Iris pigment epithelial cell (primary cell): Measurements from ENCODE around the gene C10orf105.

Experiments
- DNase-seq: peaks from one replicate; pipeline ENCODE4 v3.0.0-alpha.2; 2011; ENCODE audit warnings: low read depth

Gene C10orf105

GRCh38 chr10:71737001-71737833 is 17.6 kb upstream of the C10orf105 start:
- DNase-seq: no peak

DNA sequence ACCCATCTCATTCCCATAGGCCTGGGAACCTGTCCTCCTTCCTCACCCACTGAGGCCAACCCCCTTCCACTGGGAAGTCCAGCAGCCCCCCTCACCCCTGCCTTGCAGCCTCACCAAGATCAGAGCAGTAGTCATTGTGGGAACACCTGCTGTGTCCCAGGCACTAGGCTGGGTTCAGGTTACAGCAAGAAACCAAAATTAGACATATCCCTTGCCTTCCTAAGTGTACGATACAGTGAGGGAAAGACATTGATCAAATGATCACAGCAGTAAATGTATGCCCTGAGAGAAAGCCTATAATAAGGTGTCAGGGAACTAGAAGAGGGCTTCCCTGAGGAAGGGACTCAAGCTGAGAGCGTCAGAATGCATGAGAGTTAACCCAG is 17.0 kb upstream of the C10orf105 start:
- no peak for DNase-seq

DNA sequence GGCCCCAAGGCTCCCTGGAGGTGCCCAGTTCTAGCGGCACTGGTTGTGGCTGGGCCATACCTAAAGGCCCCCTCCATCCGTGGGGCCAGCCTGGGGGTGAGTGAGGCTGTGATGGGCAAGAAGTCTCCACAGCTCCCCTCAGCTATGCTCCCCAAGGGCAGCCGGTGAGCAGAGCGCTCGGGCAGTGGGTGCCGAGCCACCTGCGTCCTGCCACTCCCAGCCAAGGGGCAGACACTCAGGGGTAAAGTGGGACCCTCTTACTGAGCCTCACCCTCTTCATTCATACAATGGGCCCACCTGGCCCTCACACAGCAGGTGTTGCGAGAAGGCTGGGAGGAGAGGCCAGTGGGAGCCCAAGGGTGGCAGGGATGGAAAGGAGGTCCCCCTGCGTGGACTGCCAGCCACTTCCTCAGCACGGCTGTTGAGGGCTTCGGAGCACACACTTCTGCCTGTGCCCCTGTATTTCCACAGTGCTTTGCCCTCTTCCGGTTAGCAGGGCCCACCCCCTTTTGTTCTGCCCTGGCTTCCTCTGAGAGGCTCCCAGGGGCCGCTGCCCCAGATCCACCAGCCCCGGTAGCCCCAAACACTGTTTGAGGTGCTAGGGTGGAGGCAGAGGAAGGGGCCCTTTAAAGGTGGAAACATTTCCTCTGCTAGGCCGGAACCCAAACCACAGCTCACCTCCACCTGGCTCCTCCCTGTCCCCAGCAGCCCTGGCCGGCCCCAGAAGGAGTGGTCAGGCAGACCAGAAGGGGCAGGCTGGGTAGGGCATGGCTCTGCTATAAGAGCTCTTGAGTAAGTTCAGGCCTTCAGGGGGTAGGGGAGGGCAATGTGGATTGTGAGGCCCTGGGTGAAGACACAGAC is 16.4 kb upstream of the C10orf105 start:
- DNase-seq: no peak

GRCh38 chr10:71734797-71735196 is 15.2 kb upstream of the C10orf105 start:
- no peak for DNase-seq

DNA sequence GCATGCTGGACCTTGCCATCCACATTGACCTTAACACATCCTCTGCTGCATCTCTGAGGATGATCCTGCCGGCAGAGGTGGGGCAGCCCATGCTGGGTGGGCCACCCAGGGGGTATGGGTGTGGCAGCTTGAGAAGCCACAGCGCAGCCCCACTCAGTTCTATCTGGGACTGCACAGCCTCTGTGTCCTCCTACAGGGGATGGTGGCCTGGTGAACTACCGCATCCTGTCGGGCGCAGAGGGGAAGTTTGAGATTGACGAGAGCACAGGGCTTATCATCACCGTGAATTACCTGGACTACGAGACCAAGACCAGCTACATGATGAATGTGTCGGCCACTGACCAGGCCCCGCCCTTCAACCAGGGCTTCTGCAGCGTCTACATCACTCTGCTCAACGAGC is 12.2 kb upstream of the C10orf105 start:
- DNase-seq: no peak

GRCh38 chr10:71729161-71729636 is 9.6 kb upstream of the C10orf105 start:
- DNase-seq: no peak

- peak; percentile 19 for DNase-seq
Observed at GRCh38 chr10:71727738-71728737, 8.5 kb upstream of the C10orf105 start.

GRCh38 chr10:71727105-71727737 is 7.6 kb upstream of the C10orf105 start:
- no peak for DNase-seq

DNA sequence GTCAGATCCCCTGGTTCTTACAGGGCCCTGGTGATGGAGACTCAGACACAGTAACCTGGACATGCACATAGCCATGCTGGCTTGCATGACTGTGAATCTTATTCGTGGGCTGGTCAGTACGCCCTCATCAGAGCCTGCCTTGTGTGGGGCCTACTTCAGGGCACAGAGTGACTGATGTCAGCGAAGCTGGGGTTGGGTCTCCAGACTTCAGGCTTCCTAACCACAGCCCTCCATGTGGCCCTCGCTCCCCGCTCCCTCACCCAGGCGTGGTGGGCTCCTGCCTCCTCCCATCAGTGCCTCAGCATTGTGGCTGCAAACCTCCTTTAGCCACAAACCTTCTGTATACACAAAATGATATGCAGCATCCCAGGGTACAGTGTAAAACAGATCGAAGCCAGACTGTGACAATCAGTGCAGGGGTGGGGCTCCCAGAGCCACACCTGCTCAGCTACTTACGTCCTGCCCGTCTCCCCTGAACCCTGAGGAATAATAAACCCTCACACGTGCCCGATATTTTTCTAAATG is 7.1 kb upstream of the C10orf105 start:
- no peak for DNase-seq

DNA sequence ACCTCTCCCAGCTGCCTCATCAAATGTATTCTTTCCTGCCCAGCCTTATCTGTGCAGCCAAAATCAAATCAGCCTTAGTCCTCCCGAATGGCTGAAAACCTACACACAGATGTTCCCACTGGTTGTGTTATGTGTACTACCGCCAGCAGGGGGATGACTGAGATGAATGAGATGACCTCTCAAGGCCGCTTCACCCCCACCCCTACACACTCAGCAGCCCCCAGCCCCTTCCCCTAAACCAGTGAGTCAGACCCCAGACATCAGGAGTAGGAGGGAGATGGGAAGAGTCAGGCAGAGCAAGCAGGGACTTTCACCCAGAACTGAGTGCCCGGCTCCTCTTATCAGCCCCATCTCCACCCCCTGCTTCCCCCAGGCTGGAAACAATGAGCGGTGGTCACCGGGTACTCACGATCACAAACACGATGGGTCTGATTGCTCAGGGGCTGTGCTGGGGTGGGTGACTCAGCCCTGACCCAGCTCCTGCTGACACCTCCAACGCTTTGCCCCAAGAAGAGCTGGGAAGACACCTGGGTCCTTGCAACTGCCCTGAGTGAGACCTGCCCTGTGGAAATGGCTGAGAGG is 6.5 kb upstream of the C10orf105 start:
- peak; percentile 33 for DNase-seq

DNA sequence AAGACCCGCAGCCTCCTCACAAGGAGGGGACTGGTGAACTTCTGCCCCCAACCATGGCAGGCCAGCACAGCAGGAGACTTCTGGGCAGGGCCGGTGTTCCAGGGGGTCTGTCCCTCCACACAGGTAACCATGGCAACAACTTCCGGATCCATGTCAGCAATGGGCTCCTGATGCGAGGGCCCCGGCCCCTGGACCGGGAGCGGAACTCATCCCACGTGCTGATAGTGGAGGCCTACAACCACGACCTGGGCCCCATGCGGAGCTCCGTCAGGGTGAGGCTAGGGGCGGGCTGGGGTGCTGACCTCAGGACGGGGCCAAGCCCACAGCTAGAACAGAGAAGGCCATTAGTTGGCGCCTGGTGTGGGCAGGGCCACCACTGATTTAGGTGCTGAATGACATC is 5.7 kb upstream of the C10orf105 start:
- no peak for DNase-seq

DNA sequence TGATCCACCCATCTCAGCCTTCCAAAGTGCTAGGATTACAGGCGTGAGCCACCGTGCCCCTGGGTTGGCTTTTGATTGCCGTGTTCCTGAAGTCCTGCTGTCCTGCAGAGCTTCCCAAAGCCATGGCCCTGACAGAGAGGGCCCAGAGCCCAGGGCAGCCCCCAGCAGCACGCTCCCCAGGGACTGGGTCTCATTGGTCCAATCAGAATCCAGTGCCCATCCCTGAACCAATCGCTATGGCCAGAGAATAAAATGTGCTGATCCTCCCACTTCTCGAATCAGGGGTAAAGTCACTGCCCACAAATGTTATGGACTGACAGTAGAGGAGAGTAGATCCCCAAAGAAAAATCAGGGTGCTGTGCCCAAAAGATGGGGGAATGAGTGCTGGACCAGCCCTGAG is 5.0 kb upstream of the C10orf105 start:
- no peak for DNase-seq

DNA sequence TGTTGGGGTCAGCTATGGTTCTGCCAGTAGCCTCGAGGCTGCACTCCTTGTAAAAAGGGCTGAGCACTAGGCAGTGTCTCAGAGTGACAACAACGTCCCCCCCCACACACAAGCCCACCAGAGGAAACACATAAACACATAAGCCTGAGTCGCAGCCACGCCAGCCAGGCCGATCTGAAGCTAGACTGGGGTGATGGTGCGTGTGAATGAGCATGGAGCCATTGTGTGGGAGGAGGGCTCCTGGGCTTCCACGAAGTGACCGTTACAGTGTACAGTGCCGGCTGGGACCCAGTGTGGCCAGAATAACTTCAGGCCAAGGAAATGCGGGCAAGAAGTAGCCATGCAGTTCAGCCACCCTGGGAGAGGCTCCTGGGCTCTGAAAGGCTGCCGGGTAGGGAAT is 3.7 kb upstream of the C10orf105 start:
- no peak for DNase-seq

- no peak for DNase-seq
Observed at GRCh38 chr10:71722849-71723248, 3.3 kb upstream of the C10orf105 start.

DNA sequence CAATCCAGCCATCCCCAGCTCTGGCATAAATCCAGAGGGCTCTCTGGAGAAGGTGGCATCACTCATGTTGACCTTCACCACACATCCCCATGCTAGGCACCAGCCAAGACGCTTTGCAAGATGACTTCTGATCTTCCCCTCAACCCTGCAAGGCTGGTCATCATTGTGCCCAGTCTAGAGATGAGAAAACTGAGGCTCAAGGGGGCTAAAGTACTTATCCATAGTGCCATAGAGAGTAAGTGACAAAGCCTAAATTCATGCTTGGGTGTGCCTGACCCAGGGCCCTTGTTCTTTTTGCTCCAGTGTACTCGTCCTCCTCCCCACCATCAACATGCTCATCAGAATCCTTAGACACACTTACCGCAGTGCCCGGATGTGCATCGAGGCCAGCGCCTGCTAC is 1.7 kb upstream of the C10orf105 start:
- no peak for DNase-seq

DNA sequence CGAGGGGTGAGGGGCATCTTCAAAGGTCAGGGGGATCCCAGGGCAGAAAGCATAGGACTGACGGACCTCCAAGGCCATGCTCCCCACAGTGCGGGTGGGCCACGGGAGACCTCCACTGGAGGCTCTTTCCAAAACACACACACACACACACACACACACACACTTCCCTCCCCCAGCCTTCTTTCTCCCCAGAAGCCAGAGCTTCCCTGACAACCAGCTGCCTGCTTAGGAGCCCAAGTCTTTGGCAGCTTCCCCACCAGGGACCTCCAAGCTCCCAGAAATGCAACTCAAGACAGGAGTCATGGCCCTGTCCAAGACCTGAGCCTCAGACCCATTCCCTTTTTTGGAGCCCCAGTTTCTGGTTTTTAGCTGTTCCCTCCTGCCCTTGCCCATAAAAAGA is 710 bp upstream of the C10orf105 start:
- DNase-seq: no peak

- DNase-seq: no peak
Observed at GRCh38 chr10:71719042-71719441, 536 bp downstream of the C10orf105 start.

- no peak for DNase-seq
Observed at GRCh38 chr10:71718165-71718698, 1.3 kb downstream of the C10orf105 start.

DNA sequence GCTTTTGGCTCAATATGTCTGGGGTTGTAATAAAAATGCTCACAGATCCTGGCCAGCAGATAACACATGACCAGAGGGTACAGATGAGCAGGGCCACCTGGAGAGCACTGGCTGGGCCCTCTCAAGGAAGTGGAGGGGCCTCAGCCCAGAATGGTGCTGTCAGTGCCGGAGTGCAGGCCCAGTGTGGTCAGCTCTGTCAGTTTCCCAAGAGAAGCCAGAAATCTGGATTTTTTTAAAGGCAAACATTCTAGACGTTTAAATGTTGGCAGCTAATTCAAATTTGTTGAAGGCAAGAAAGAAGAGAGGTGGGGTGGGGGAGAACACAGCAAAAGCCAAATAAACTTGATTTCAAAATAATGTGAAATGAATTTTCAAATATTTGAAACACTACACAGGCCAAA is 2.0 kb downstream of the C10orf105 start:
- no peak for DNase-seq

GRCh38 chr10:71717056-71717455 is 2.5 kb downstream of the C10orf105 start:
- no peak for DNase-seq
